HepG2 (cell line): ENCODE results near the gene DAD1. TPM values are rescaled to one million over a fixed set of nuclear protein-coding genes. Genes with fewer than 3 reads are reported as not detected.
A peak's percentile ranks its signal among the peaks of the same experiment; 100 is the strongest.

Source experiments
- BRCA1 ChIP-seq: sonication (generic); formaldehyde crosslinking; IDR thresholded peaks from 2 replicates; pipeline ENCODE4 v1.4.0; 2020; ENCODE audit warnings: missing genetic modification reagents
- CBX2 ChIP-seq, 2 experiments: fragments of 200-600 bp in 1 of 2; sonication (generic); formaldehyde crosslinking in 1 of 2; IDR thresholded peaks; 2 replicates each; pipeline versions ENCODE4 v1.7.0 to v1.8.1; 2018 to 2022; ENCODE audit warnings: low read depth in 2 of 2, low read length in 1 of 2, mild to moderate bottlenecking in 1 of 2, missing genetic modification reagents in 1 of 2
- CCAR2 ChIP-seq: fragments of 200-400 bp; formaldehyde crosslinking; optimal IDR thresholded peaks from 2 replicates; pipeline ENCODE3; 2018; ENCODE audit warnings: low read depth, mild to moderate bottlenecking, low read length, moderate library complexity
- CCDC6 ChIP-seq: sonication (generic); formaldehyde crosslinking; IDR thresholded peaks from 2 replicates; pipeline ENCODE4 v1.8.1; 2022; ENCODE audit warnings: mild to moderate bottlenecking, missing genetic modification reagents, moderate library complexity
- KDM5A ChIP-seq: fragments of 200-600 bp; sonication (generic); IDR thresholded peaks from 2 replicates; pipeline ENCODE4 v1.7.0; 2018; ENCODE audit warnings: antibody characterized with exemption, mild to moderate bottlenecking, low read length, borderline replicate concordance
- KLF16 ChIP-seq, 2 experiments: sonication (generic) in 1 of 2; formaldehyde crosslinking in 1 of 2; IDR thresholded peaks; 2 replicates each; pipeline versions ENCODE4 v1.6.1 to v1.8.0; 2016 to 2023; ENCODE audit warnings: missing genetic modification reagents in 2 of 2, missing compliant biosample characterization in 1 of 2
- KMT2B ChIP-seq: IDR thresholded peaks from 2 replicates; pipeline ENCODE4 v1.6.1; 2016; ENCODE audit warnings: missing genetic modification reagents, missing compliant biosample characterization
- MYNN ChIP-seq: sonication (generic); formaldehyde crosslinking; IDR thresholded peaks from 2 replicates; pipeline ENCODE4 v1.4.0; 2020; ENCODE audit warnings: mild to moderate bottlenecking, low read depth, missing genetic modification reagents
- NAIF1 ChIP-seq: sonication (generic); formaldehyde crosslinking; IDR thresholded peaks from 2 replicates; pipeline ENCODE4 v1.5.0; 2020; ENCODE audit warnings: mild to moderate bottlenecking, missing genetic modification reagents, borderline replicate concordance
- ONECUT2 ChIP-seq: sonication (generic); formaldehyde crosslinking; IDR thresholded peaks from 2 replicates; pipeline ENCODE4 v1.4.0; 2020; ENCODE audit warnings: missing genetic modification reagents
- PAWR ChIP-seq: sonication (generic); formaldehyde crosslinking; IDR thresholded peaks from 2 replicates; pipeline ENCODE4 v1.4.0; 2020; ENCODE audit warnings: missing genetic modification reagents, mild to moderate bottlenecking, borderline replicate concordance
- PHF21A ChIP-seq: sonication (generic); formaldehyde crosslinking; IDR thresholded peaks from 2 replicates; pipeline ENCODE4 v1.5.0; 2020; ENCODE audit warnings: mild to moderate bottlenecking, missing genetic modification reagents
- PRMT3 ChIP-seq: sonication (generic); formaldehyde crosslinking; IDR thresholded peaks from 2 replicates; pipeline ENCODE4 v1.8.1; 2022; ENCODE audit warnings: low read depth, mild to moderate bottlenecking, moderate library complexity, missing genetic modification reagents, borderline replicate concordance
- SP1 ChIP-seq, 2 experiments: fragments of 450-650 bp in 1 of 2; sonication (generic) in 1 of 2; formaldehyde crosslinking in 1 of 2; IDR thresholded peaks; 2 replicates each; pipeline versions ENCODE4 v1.4.0 to v1.6.1; 2016 to 2020; ENCODE audit warnings: missing genetic modification reagents in 1 of 2
- TAF15 ChIP-seq: fragments of 200-400 bp; formaldehyde crosslinking; IDR thresholded peaks from one replicate; pipeline ENCODE4 v1.6.1; 2018; ENCODE audit warnings: mild to moderate bottlenecking, low read depth, low read length; ENCODE audit not compliant: poor library complexity, severe bottlenecking
- ZNF205 ChIP-seq: IDR thresholded peaks from 2 replicates; pipeline ENCODE4 v1.6.1; 2018; ENCODE audit warnings: missing biosample characterization, missing genetic modification reagents
- ZNF253 ChIP-seq: sonication (generic); formaldehyde crosslinking; IDR thresholded peaks from 2 replicates; pipeline ENCODE4 v1.8.0; 2022; ENCODE audit warnings: mild to moderate bottlenecking, missing genetic modification reagents, borderline replicate concordance
- ZNF331 ChIP-seq: sonication (generic); formaldehyde crosslinking; IDR thresholded peaks from 2 replicates; pipeline ENCODE4 v1.4.0; 2020; ENCODE audit warnings: missing genetic modification reagents
- ZNF350 ChIP-seq: sonication (generic); formaldehyde crosslinking; IDR thresholded peaks from 2 replicates; pipeline ENCODE4 v1.4.0; 2020; ENCODE audit warnings: mild to moderate bottlenecking, low read depth, missing genetic modification reagents, borderline replicate concordance
- polyA plus RNA-seq, 8 experiments: library from polyadenylated mRNA; depleted of rRNA in 3 of 8; stranded (reverse) in 7 of 8; unstranded in 1 of 8; fragments of >200 nt; fragmentation: Illumina TruSeq in 4 of 8; extraction: Trizol in 4 of 8; gene quantifications; 2 replicates each; pipeline versions ENCODE4 v1.2.1 to v1.2.3, GENCODE V29; 2011 to 2016; ENCODE audit warnings: low read depth in 4 of 8, missing spikeins in 1 of 8, mixed read lengths in 1 of 8; ENCODE audit not compliant: insufficient read depth in 1 of 8
- total RNA-seq, 5 experiments: library from RNA; depleted of rRNA; stranded (reverse); fragments of >200 nt; fragmentation: Illumina TruSeq; extraction: Trizol; gene quantifications; 2 replicates each; pipeline ENCODE4 v1.2.3, GENCODE V29; 2016; ENCODE audit warnings: low read depth in 1 of 5
- TF ChIP-seq, protein P1 (sequence below), 2 experiments: fragments of 450-650 bp in 1 of 2; sonication (generic) in 1 of 2; formaldehyde crosslinking; IDR thresholded peaks; 2 replicates each; pipeline versions ENCODE4 v1.5.0 to v1.8.0; 2020 to 2022; ENCODE audit warnings: mild to moderate bottlenecking in 1 of 2, missing genetic modification reagents in 1 of 2
- TF ChIP-seq, protein P2 (sequence below): sonication (generic); formaldehyde crosslinking; IDR thresholded peaks from 2 replicates; pipeline ENCODE4 v1.4.0; 2020; ENCODE audit warnings: missing genetic modification reagents, mild to moderate bottlenecking, borderline replicate concordance
- TF ChIP-seq, protein P3 (sequence below): sonication (generic); formaldehyde crosslinking; IDR thresholded peaks from 2 replicates; pipeline ENCODE4 v1.8.0; 2022; ENCODE audit warnings: missing genetic modification reagents, mild to moderate bottlenecking, borderline replicate concordance
- TF ChIP-seq, protein P4 (sequence below): IDR thresholded peaks from 2 replicates; pipeline ENCODE4 v1.6.1; 2016; ENCODE audit warnings: missing compliant biosample characterization, missing genetic modification reagents, borderline replicate concordance

DAD1 gene
- total and polyA plus RNA-seq, 2 of the 13 experiments (the other 11 are each of a cell fraction or from before 2014, with no cell fraction given), result 558 to 626 TPM

DNA sequence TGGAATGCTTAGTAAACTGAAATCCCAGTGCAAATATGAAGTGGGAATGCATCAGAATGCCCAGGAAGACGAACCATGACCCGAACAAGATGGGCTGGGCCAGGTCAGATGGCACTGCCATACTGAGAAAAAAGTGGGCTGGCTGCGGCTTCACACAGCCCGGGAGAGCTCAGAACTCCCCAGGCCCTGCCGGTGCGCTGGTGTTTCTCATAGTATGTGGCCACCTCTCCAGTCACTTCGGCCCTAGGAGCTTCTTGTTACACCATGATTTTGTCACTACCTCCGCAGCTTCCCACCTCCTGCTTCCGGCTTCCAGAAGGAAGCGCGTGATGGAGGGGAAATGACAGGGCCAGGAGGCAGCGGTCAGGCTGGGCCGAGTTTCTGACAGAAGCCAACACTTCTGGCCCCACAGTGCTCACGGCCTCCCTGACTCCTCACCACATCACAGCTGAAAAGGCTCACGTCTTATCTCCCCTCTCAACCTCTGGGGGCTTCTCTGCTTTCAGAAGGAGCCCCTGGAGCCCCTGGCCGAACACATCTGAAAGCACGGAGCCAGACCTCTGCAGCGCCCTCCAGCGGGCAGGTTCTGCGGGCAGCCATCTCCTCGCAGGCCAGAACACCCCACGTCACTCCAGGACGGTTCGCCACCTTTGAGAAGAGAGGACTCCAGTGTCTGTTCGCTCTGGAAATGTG lies 30.7 kb downstream of the DAD1 start (continued):
- TF ChIP-seq, protein P1, sequence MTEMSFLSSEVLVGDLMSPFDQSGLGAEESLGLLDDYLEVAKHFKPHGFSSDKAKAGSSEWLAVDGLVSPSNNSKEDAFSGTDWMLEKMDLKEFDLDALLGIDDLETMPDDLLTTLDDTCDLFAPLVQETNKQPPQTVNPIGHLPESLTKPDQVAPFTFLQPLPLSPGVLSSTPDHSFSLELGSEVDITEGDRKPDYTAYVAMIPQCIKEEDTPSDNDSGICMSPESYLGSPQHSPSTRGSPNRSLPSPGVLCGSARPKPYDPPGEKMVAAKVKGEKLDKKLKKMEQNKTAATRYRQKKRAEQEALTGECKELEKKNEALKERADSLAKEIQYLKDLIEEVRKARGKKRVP (CRISPR knock-in tag; IDR thresholded peaks at IDR 0.05), result no peak
- TF ChIP-seq CBX2 (IDR thresholded peaks at IDR 0.05; ENCODE audit: low read depth, low read length), result no peak
- TF ChIP-seq CBX2 (CRISPR knock-in tag; IDR thresholded peaks at IDR 0.05; ENCODE audit: low read depth), result no peak
- no peak for TF ChIP-seq CCAR2
- TF ChIP-seq ZNF350 (CRISPR knock-in tag), result no peak
- TF ChIP-seq ZNF205 (CRISPR knock-in tag), result no peak
- TF ChIP-seq ZNF331 (CRISPR knock-in tag), result no peak
- no peak for TF ChIP-seq PRMT3 (CRISPR knock-in tag)
- no peak for TF ChIP-seq SP1 (IDR thresholded peaks at IDR 0.05)
- TF ChIP-seq SP1 (CRISPR knock-in tag; IDR thresholded peaks at IDR 0.05), result no peak
- no peak; the same call in 1 of the 2 replicates for TF ChIP-seq ONECUT2 (CRISPR knock-in tag)
- no peak for TF ChIP-seq PAWR
- TF ChIP-seq KMT2B (CRISPR knock-in tag), result no peak
- 0 out of 4 replicates have a peak, but pooled peaks of 1 of the 2 experiments have one; percentile 32 for TF ChIP-seq KLF16 (CRISPR knock-in tag; IDR thresholded peaks at IDR 0.05)
- TF ChIP-seq KDM5A, result no peak
- no peak for TF ChIP-seq ZNF253 (CRISPR knock-in tag)
- TF ChIP-seq, protein P2, sequence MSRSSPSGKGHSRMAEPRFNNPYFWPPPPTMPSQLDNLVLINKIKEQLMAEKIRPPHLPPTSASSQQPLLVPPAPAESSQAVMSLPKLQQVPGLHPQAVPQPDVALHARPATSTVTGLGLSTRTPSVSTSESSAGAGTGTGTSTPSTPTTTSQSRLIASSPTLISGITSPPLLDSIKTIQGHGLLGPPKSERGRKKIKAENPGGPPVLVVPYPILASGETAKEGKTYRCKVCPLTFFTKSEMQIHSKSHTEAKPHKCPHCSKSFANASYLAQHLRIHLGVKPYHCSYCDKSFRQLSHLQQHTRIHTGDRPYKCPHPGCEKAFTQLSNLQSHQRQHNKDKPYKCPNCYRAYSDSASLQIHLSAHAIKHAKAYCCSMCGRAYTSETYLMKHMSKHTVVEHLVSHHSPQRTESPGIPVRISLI, result no peak
- TF ChIP-seq, protein P3, sequence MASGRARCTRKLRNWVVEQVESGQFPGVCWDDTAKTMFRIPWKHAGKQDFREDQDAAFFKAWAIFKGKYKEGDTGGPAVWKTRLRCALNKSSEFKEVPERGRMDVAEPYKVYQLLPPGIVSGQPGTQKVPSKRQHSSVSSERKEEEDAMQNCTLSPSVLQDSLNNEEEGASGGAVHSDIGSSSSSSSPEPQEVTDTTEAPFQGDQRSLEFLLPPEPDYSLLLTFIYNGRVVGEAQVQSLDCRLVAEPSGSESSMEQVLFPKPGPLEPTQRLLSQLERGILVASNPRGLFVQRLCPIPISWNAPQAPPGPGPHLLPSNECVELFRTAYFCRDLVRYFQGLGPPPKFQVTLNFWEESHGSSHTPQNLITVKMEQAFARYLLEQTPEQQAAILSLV (CRISPR knock-in tag), result peak; percentile 87; the same call in 1 of the 2 replicates
- TF ChIP-seq PHF21A (CRISPR knock-in tag), result no peak
- 0 out of 2 replicates have a peak, but pooled peaks have one; percentile 15 for TF ChIP-seq MYNN (CRISPR knock-in tag)
- no peak for TF ChIP-seq TAF15
- TF ChIP-seq CCDC6, result no peak
- TF ChIP-seq, protein P4, sequence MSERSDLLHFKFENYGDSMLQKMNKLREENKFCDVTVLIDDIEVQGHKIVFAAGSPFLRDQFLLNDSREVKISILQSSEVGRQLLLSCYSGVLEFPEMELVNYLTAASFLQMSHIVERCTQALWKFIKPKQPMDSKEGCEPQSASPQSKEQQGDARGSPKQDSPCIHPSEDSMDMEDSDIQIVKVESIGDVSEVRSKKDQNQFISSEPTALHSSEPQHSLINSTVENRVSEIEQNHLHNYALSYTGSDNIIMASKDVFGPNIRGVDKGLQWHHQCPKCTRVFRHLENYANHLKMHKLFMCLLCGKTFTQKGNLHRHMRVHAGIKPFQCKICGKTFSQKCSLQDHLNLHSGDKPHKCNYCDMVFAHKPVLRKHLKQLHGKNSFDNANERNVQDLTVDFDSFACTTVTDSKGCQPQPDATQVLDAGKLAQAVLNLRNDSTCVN (CRISPR knock-in tag), result 0 out of 2 replicates have a peak, but pooled peaks have one; percentile 4
- TF ChIP-seq NAIF1 (CRISPR knock-in tag), result no peak
- TF ChIP-seq BRCA1 (CRISPR knock-in tag), result no peak
